ENCODE measurements around the gene MTCL3.
A peak's percentile ranks its signal among the peaks of the same experiment; 100 is the strongest.

The MTCL3 gene

GRCh38 chr6:127514773-127515227, 4.3 kb downstream of the MTCL3 start:
- DNase-seq = peak; percentile 35

- no peak for DNase-seq
These were observed 4.9 kb downstream of the MTCL3 start for GRCh38 chr6:127514179-127514772.

GRCh38 chr6:127513425-127513824, 5.7 kb downstream of the MTCL3 start:
- DNase-seq = no peak

GRCh38 chr6:127510876-127511275, 8.3 kb downstream of the MTCL3 start:
- no peak for DNase-seq

- no peak for DNase-seq
These were observed 12.2 kb downstream of the MTCL3 start for GRCh38 chr6:127506894-127507293.

- no peak for DNase-seq
These were observed 16.1 kb downstream of the MTCL3 start for GRCh38 chr6:127503022-127503421.

- no peak for DNase-seq
These were observed 21.7 kb downstream of the MTCL3 start for GRCh38 chr6:127497410-127497809.

- DNase-seq = no peak
These were observed 22.7 kb downstream of the MTCL3 start for GRCh38 chr6:127496471-127496870.

GRCh38 chr6:127494240-127494767, 24.8 kb downstream of the MTCL3 start:
- DNase-seq = no peak

- DNase-seq = no peak
These were observed 29.9 kb downstream of the MTCL3 start for GRCh38 chr6:127489248-127489647.

GRCh38 chr6:127486934-127487333, 32.2 kb downstream of the MTCL3 start:
- DNase-seq = no peak

- DNase-seq = no peak
These were observed 34.8 kb downstream of the MTCL3 start for GRCh38 chr6:127484212-127484863.

- no peak for DNase-seq
These were observed 35.6 kb downstream of the MTCL3 start for GRCh38 chr6:127483399-127484055.

- DNase-seq = no peak
These were observed 36.8 kb downstream of the MTCL3 start for GRCh38 chr6:127482325-127482724.

GRCh38 chr6:127481628-127482027, 37.5 kb downstream of the MTCL3 start:
- no peak for DNase-seq

GRCh38 chr6:127481111-127481510, 38.0 kb downstream of the MTCL3 start:
- no peak for DNase-seq

- no peak for DNase-seq
These were observed 41.5 kb downstream of the MTCL3 start for GRCh38 chr6:127477658-127478057.

GRCh38 chr6:127475823-127476176, 43.3 kb downstream of the MTCL3 start:
- DNase-seq = no peak

GRCh38 chr6:127475135-127475822, 43.9 kb downstream of the MTCL3 start:
- no peak for DNase-seq

- no peak for DNase-seq
These were observed 47.5 kb downstream of the MTCL3 start for GRCh38 chr6:127471379-127472255.

GRCh38 chr6:127468936-127469335, 50.2 kb downstream of the MTCL3 start:
- DNase-seq = no peak

- no peak for DNase-seq
These were observed 52.7 kb downstream of the MTCL3 start for GRCh38 chr6:127466416-127466815.

Data from activated effector memory CD4-positive, alpha-beta T cell treated with Interleukin-2 at 50 U/mL for 16 hours (primary cell).